GM18861 (cell line): ENCODE data around the gene IL21.
"Not testable (repeated sequence)": the region's sequence is repeated elsewhere in the genome, so short reads cannot be mapped to it uniquely, and the experiment has no call there.

ENCODE experiments used
- ATAC-seq: cut with Tn5 transposase; IDR thresholded peaks from one replicate; pipeline ENCODE4 v1.9.1; 2021; ENCODE audit not compliant: unreplicated experiment

The IL21 gene

GRCh38 chr4:122583906-122584305 lies 37.0 kb downstream of the IL21 start:
- ATAC-seq, result no peak

GRCh38 chr4:122577808-122578781 lies 42.8 kb downstream of the IL21 start:
- ATAC-seq, result peak; percentile 82

- no peak for ATAC-seq
Observed at GRCh38 chr4:122577189-122577553, 43.7 kb downstream of the IL21 start.

- no peak for ATAC-seq
Observed at GRCh38 chr4:122576261-122577188, 44.3 kb downstream of the IL21 start.

- not testable (repeated sequence) for ATAC-seq
Observed at GRCh38 chr4:122574347-122574746, 46.5 kb downstream of the IL21 start.

- no peak for ATAC-seq
Observed at GRCh38 chr4:122562449-122562848, 58.4 kb downstream of the IL21 start.
